ENCODE data around the gene ENTPD5.
A peak's percentile ranks its signal among the peaks of the same experiment; 100 is the strongest.
"Not testable (repeated sequence)": the region's sequence is repeated elsewhere in the genome, so short reads cannot be mapped to it uniquely, and the experiment has no call there.

ENTPD5 gene

DNA sequence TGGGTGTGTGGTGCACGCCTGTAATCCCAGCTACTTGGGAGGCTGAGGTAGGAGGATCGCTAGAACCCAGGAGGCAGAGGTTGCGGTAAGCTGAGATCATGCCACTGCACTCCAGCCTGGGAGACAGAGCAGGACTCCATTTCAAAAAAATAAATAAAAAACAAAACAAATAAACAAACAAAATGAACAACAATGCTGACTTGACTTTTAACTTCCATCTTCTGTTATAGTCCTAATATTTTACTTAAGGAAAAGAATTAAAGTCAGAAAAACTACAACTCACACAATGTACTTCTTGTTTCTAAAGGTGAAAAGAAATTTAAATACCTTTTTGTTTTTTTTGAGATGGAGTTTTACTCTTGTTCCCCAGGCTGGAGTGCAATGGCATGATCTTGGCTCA is 13.4 kb downstream of the ENTPD5 start:
- DNase-seq (ENCODE audit: low read depth) = not testable (repeated sequence)

DNA sequence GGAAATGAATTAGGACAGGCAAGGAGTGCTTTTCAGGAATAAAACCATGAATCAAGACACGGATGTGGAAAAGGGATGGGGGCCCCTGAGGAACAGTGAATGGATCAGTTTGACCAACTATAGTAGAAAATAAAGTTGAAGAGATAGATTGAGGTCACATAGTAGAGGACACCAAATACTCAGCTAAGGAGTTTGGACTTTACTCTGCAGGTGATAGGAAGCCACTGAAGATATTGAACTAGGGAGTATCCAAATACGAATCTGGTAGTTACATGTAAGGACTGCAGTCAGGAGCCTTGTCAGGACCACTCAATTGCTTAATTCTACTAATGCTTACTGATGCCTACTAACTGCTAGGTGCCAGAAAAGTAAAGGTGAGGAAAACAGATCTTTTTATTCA is 20.4 kb downstream of the ENTPD5 start:
- no peak for DNase-seq (ENCODE audit: low read depth)

DNA sequence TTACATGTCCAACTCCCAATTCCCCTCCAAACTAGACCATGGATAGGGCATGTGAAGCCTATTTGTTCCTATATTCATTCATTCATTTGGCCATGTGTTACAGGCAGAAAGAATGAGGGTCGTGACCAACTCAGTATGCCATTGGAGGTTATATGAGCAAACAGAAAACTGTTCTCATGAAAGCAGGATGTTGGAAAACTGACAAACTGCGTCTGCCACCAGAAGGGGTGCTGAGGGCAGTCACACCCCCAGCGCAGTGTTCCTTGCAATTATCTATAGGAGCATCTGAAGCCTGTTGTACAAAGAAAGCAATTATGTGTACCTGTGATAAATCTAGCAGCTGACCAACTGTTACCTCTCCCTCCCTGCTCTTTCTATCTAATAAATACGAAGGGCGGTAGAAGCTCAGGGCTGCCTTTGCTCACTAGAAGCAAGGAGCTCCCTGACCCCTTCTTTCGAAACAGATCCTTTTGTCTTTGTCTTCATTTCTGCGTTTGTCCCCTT is 21.1 kb downstream of the ENTPD5 start:
- DNase-seq (ENCODE audit: low read depth) = no peak

DNA sequence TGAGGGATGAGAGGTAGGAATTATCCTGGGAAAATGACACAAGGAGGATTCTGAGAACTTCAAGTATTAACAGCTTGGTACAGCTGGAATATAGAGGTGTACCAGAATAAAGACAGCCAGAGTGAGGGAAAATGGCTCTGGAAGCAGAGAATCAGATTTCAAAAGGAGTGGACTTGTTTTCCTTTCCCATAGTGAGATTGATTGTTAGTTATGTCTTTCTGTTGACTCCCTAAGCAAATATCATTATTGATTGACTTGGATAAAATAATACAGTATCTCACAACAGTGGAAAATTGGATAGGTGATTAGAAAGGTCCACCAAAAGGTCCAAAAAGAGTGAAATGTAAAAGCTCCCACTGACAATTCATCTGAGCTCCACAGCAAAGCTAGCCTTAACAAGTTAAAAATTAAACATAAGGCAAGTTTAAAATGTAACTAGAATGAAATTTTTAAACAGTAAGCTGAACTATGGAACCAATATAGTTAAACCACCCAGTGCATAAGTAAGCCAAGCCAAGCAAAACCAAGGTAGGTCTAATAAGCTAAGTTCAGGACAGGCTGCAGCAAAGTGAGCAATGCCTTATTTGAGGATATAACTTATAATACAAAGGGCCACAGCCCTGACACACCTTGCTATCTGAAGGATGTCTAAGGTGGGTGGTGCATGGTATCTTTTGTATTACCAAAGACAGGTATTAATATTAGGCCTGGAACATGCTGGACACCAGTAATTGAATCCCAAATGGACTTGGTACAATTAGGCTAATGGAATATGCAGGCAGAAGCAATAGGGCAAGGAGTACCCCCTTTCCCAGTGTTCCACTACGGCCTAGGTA is 21.8 kb downstream of the ENTPD5 start:
- no peak for DNase-seq (ENCODE audit: low read depth)

GRCh38 chr14:73996731-73997107 is 22.4 kb downstream of the ENTPD5 start:
- no peak for DNase-seq (ENCODE audit: low read depth)

DNA sequence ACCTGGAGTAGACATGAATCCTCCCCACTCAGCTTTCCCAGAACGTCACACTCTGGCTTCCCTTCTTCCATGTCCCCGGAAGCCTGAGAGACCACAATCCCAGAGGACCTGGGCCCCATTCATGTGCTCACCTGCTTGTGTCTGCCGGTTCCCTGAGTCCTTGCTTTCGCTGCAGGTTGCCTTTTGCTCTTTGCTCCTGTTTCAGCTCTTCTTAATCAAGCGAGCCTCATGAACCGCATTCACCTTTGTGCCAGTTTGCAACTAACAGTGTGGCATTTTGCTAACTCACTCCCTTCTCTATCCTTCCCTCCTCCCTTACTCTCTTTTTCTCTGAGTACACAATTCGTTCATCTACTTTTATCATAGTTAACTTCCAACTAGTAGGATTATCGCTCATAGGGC is 23.1 kb downstream of the ENTPD5 start:
- DNase-seq (ENCODE audit: low read depth) = no peak

- not testable (repeated sequence) for DNase-seq (ENCODE audit: low read depth)
Measured at GRCh38 chr14:73994926-73995325, 24.2 kb downstream of the ENTPD5 start.

GRCh38 chr14:73991092-73991491 is 28.0 kb downstream of the ENTPD5 start:
- no peak for DNase-seq (ENCODE audit: low read depth)

GRCh38 chr14:73988656-73989055 is 30.4 kb downstream of the ENTPD5 start:
- not testable (repeated sequence) for DNase-seq (ENCODE audit: low read depth)

- DNase-seq (ENCODE audit: low read depth) = no peak
Measured at GRCh38 chr14:73988065-73988464, 31.0 kb downstream of the ENTPD5 start.

GRCh38 chr14:73977896-73978295 is 41.2 kb downstream of the ENTPD5 start:
- no peak for DNase-seq (ENCODE audit: low read depth)

GRCh38 chr14:73976125-73976524 is 43.0 kb downstream of the ENTPD5 start:
- DNase-seq (ENCODE audit: low read depth) = no peak

GRCh38 chr14:73973497-73973896 is 45.6 kb downstream of the ENTPD5 start:
- DNase-seq (ENCODE audit: low read depth) = no peak

DNA sequence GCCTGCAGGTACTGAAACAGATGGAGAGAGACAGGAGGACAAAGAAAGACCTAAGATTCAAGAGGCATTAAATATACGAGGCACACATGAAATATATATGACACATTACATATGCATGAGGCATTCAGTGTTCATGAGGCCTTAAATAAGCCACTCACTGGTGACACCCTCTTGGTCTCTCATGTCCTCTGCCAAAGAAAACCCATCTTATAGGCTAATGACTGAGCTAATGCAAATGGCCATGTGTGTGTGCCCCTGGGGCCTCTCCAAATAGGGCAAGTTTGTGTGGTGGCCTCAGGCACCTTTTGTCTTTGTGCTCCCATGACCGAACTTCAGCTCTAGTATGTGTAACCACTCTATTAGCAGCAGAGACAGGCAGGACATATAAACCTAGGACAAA is 50.2 kb downstream of the ENTPD5 start:
- DNase-seq (ENCODE audit: low read depth) = no peak

DNA sequence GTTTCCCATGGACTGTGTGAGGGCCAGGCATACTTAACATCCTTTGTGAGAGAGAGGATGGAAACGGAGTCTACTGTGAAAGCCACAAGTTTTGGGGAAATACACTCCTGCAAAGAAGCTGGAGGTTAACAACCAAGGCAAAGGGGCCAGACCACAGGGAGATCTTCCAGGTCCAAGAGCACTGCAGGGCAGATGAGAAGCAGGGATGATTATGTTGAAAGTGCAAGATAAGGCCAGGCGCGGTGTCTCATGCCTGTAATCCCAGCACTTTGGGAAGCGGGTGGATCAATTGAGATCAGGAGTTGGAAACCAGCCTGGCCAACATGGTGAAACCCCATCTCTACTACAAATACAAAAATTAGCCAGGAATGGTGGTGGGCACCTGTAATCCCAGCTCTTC is 53.9 kb downstream of the ENTPD5 start:
- DNase-seq (ENCODE audit: low read depth) = no peak

- no peak for DNase-seq (ENCODE audit: low read depth)
Measured at GRCh38 chr14:73961192-73961591, 57.9 kb downstream of the ENTPD5 start.

DNA sequence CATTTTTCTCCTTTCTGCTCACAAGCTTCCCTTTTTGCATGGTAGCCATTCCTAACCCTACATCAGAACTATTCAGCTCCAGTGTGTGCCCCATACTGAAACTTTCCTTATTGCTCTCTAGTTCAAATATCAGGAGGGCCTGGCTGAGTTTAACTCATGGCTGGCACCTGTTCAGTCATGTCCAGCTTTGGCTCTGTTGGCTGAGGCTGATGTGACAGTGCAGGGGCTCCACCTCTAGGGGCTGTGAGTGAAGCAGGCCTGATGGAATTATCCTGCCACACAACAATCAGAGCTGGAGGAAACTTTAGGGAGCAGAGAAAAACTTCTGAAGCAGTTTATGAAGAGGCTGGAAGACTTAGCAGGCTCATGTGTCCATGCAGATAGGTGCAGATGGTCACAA is 60.5 kb downstream of the ENTPD5 start:
- no peak for DNase-seq (ENCODE audit: low read depth)

GRCh38 chr14:73955674-73956073 is 63.4 kb downstream of the ENTPD5 start:
- DNase-seq (ENCODE audit: low read depth) = no peak

GRCh38 chr14:73953731-73954130 is 65.4 kb downstream of the ENTPD5 start:
- DNase-seq (ENCODE audit: low read depth) = peak; percentile 8

GRCh38 chr14:73949752-73950734 is 69.0 kb downstream of the ENTPD5 start, which contains the start of the genes COQ6 and FAM161B:
TSS of gene COQ6 (plus strand) at chr14:73950302. CDS start at chr14:73950333, 31 bp downstream.
TSS of gene FAM161B (minus strand) at chr14:73950094. CDS start at chr14:73950026, 68 bp downstream.
- peak; percentile 88 for DNase-seq (ENCODE audit: low read depth)

DNA sequence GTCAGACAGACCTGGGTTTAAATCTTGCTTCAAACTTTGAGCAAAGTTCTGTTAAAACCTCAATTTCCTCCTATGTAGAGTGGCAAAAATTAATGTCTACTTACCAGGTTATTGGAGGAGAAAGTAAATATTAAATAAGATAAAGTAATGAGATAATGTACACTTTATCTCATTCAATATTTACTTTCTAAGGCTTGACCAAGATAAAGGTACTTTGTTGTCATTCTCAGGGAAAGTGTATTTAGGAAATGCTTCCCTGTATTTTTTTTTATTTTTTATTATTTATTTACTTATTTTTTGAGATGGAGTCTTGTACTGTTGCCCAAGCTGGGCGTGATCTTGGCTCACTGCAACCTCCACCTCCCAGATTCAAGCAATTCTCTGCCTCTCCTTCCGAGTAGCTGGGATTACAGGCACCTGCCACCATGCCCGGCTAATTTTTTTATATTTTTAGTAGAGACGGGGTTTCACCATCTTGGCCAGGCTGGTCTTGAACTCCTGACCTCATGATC is 73.9 kb downstream of the ENTPD5 start:
- DNase-seq (ENCODE audit: low read depth) = no peak

DNA sequence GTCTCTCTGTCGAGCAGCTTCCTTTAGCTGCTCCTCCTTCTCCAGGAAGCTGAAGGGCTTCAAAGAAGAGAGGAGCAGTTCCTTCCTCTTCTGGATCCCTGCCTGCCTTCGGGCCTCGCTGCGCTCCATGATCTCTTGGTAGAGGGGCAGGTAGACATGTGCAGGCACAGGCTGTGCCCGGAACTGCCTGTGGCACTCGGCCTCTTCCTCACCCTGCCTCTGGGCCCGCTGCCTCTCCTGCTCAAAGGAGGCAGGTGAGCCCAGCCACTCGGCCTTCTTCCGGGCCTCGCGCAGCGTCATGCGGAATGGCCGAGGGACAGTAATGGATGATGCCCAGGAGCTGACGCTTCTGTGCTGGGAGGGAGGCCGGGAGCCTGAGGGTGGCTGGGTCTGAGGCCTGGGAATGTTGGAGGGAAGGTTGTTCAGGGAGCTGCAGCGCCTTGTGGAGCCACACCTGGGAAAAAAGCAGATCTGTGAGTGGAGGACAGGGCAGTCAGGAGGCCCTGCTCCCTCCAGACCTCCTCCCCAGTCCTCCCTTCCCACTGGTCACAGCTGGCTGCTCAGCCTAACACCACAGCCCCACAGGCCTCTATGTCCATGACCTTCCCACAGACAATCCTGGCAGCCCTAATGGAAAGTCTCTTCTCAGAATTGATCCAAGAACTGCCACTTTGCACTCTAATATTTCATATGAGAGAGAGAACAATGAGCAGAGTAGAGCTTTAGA is 74.5 kb downstream of the ENTPD5 start:
- DNase-seq (ENCODE audit: low read depth) = no peak
